ENCODE results near the gene RBM28.

Gene RBM28

DNA sequence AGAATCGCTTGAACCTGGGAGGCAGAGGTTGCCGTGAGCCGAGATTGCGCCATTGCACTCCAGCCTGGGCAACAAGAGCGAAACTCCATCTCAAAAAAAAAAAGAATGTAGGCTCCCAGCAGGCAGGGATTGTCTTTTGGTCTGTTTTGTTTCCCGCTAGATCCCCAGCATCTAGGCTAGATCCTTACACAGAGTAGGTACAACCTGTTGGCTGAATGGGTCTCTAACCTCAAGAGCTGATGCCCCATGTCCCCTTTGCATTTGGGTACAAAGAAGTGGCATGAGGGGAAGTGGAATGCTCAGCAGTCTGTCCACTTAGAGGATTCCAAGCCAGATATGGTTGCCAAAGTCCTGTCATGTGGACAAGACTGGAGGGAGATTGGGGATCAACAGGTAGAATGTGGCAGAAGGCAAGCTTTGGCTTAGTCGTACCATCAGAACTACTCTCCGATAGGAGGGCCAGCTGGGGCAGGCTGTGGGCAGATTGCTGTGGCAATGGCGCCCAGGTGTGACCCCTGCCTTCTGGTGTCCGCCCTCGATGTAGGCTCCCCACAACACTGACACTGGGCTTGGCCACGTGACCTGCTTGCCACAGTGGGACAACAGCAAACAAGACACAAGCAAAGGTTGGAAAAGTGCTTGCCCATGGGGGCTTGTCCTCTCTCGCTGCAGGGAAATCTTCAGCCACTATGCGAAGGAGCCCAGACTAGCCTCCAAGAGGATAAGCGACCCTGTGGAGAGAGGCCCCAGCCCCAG, 81.3 kb downstream of the RBM28 start:
- DNase-seq, result no peak

DNA sequence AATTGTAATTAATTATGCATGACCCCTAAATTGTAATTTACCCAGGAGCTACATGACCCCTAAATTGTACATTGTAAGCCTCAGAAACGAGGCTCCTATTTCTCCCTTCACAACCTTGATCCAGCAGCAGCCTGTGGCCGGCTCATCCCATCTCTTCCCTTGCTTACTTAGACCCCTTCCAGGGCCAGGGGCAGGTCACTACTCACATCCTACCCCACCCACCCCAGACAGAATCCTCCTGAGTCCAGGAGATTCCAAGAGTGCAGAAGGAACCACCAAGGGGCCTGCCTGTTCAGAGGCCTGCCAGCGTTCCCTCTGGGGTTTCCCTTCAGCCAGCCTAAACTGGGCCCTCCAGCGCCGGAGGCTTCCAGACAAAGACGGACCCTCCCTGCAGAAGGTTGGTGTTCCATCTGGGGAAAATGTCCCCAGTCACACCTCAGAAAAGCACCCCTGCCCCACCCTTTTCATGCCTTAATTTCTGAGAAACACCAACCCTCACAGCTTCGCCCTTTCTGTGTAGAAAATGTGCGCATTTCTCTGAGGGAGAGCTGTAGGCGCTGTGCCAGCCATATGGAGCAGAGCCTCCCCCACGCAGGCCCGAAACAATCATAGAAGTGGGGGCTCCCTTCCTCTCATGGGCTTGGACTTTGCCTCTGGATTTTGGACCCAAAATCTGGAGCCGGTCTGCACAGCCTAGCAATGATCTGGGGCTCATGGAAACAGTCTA, 83.5 kb downstream of the RBM28 start:
- DNase-seq, result no peak

DNA sequence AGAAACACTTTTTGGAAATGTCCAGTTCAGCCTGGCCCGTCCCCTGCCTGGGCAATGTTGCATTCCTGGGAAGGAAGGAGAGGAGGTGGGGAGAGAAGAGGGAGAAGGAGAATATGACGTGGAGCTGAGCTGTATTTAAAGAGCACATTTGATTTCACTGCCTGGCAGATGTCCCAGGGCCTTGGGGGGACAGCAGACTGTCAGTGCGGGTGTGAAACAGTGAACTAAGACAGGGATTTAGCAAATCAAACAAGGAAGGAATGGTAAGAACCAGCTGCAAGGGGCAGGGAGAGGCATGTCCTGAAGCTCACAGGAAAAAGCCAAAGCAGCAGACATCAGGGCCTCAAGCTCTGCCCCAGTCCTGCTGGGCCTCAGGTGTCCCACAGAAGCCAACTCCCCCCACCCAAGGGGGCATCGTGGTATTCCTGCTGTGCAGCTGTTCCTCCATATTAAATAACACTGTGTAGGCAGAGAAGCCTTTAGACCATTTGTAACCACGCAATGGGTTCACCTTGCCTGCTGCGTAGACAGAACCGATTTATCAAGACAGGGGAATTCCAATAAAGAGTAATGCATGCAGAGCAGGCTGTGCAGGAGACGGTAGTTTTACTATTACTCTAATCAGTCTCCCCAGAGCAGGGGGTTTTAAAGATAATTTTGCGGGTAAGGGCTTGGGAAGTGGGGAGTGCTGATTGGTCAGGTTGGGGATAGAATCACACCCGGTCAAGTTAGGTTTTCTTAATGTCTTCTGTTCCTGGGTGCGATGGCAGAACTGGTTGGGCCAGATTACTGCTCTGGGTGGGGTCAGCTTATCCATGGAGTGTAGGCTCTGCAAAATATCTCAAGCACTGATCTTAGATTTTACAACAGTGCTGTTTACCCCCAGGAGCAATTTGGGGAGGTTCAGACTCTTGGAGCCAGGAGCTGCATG, 84.3 kb downstream of the RBM28 start:
- no peak for DNase-seq

DNA sequence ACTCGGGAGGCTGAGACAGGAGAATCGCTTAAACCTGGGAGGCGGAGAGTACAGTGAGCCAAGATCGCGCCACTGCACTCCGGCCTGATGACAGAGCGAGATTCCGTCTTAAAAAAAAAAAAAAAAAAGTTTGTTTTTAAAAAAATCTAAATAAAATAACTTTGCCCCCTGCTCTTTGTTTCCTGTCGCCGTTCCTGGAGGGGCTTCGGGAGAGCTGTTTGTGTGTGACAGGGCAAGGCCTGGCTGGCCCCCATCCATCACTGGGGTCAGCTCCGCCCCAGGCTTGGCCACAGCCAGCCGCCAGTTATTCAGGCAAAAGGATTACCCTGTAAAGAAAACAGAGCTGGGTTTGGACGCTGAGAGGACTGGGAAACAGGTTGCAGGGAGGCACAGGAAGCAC, 86.2 kb downstream of the RBM28 start:
- no peak for DNase-seq

DNA sequence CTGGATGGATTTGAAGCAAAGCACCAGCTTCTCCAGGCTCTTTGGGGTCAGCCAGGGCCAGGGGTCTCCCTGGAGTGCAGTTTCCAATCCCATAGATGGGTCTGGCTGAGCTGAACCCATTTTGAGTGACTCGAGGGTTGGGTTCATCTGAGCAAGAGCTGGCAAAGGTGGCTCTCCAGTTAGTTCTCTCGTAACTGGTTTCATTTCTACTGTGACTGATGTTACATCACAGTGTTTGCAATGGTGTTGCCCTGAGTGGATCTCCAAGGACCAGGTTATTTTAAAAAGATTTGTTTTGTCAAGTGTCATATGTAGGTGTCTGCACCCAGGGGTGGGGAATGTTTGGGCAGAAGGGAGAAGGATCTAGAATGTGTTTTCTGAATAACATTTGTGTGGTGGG, 88.4 kb downstream of the RBM28 start:
- DNase-seq, result no peak

DNA sequence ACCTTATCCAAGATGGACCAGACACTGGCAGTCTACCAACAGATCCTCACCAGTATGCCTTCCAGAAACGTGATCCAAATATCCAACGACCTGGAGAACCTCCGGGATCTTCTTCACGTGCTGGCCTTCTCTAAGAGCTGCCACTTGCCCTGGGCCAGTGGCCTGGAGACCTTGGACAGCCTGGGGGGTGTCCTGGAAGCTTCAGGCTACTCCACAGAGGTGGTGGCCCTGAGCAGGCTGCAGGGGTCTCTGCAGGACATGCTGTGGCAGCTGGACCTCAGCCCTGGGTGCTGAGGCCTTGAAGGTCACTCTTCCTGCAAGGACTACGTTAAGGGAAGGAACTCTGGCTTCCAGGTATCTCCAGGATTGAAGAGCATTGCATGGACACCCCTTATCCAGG, 89.2 kb downstream of the RBM28 start:
- no peak for DNase-seq

DNA sequence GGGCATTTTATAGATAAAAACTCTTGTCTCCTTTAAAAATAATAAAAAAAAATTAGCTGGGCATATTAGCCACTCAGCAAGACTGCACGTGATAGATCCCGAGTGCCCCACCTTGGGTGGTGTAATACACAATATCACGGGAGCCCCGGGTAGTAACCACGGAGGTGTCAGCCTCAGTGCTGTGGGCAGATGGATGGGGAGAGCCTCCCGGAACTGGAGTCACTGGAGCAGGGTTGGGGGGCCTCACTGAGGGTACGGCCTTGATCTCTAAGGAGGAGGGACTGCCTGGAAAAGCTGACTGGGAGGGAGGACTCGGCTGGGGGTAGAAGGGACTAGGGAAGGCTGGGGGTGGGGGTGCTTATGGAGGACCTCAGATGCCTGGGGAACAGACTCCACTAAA, 90.0 kb downstream of the RBM28 start:
- DNase-seq, result no peak

DNA sequence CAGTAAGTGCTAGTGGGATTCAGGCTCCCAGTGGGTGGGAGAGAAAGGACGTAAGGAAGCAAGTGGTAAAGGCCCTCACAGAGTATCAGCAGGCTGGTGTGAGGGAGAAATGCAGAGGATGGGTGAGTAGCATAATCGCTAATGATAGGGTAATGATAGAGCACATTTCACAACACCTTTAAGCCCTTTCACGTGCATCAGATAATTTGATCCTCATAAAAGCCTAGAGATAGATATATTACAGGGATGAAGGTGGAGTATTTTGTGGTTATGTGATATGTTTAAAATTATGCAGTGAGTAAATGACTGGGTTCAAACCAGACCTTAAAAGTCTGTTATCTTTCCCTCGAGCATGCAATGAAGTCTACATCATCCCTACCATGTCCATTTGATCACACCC, 92.4 kb downstream of the RBM28 start:
- no peak for DNase-seq

Measured in nucleus accumbens (tissue), 56 donors.